ENCODE measurements around the gene CYB561D1. TPM values are rescaled to one million over a fixed set of nuclear protein-coding genes. Genes with fewer than 3 reads are reported as not detected.

The CYB561D1 gene
- polyA plus RNA-seq, 1 donor (not counting 4 experiments of a cell fraction or from before 2014, with no cell fraction given): 4.9 TPM

- Histone ChIP-seq H3K9me3 (ENCODE audit: control insufficient read depth, low read depth, low read length) (no peaks in the 10 kb centered on the region), H4K20me1 (ENCODE audit: control insufficient read depth, extremely low read depth, insufficient read depth, low read length) (no peaks in the 10 kb centered on the region), H2AFZ (ENCODE audit: control insufficient read depth, low read length) (no peak overlapping the region), H3K4me3 (ENCODE audit: control insufficient read depth in 2 of 3, extremely low read depth in 1 of 3, insufficient read depth in 2 of 3, low read depth in 1 of 3, low read length in 3 of 3) (no peak overlapping the region), H3K4me1 (ENCODE audit: control insufficient read depth, extremely low read depth, insufficient read depth, low read length) (peaks cover 6% of the 10 kb centered on the region), H3K79me2 (ENCODE audit: control insufficient read depth, insufficient read depth, low read length) (no peaks in the 10 kb centered on the region), H3K27me3 (ENCODE audit: control insufficient read depth, extremely low read depth, insufficient read depth, low read length) (no peaks in the 10 kb centered on the region), H3K9ac (ENCODE audit: control insufficient read depth, extremely low read depth, insufficient read depth, low read length) (no peak overlapping the region), H3K27ac (ENCODE audit: control insufficient read depth, insufficient read depth, low read length) (no peak overlapping the region), H3K36me3 (ENCODE audit: control insufficient read depth in 2 of 2, extremely low read depth in 1 of 2, insufficient read depth in 2 of 2, low read length in 2 of 2) (no peaks in the 10 kb centered on the region), H3K9me1 (ENCODE audit: control insufficient read depth, extremely low read depth, insufficient read depth, low read length) (no peaks in the 10 kb centered on the region), H3K4me2 (ENCODE audit: control insufficient read depth, extremely low read depth, insufficient read depth, low read depth, low read length) (no peak overlapping the region)
- dilution Hi-C loops (cut with MboI; ENCODE audit: extremely low pct_ligation_motif_present, low sequenced_read_pairs): no loop called here
- FAIRE-seq (no peak), DNase-seq (ENCODE audit: low read depth, low spot score) (no peak)
- TF ChIP-seq CTCF (optimal IDR thresholded peaks at IDR 0.05 in 1 of 3, IDR thresholded peaks at IDR 0.05 in 1 of 3, conservative IDR thresholded peaks at IDR 0.05 in 1 of 3; ENCODE audit: extremely low read depth in 1 of 3, insufficient read depth in 2 of 3, low read length in 3 of 3) (no peak), EZH2 (IDR thresholded peaks at IDR 0.05; ENCODE audit: low read length) (no peak)
Observed at GRCh38 chr1:109527846-109528695, 34.2 kb downstream of the CYB561D1 start.

GRCh38 chr1:109528712-109529111 lies 34.8 kb downstream of the CYB561D1 start:
- DNase-seq (ENCODE audit: low read depth, low spot score) (no peak), FAIRE-seq (no peak)
- Histone ChIP-seq H3K36me3 (ENCODE audit: control insufficient read depth in 2 of 2, extremely low read depth in 1 of 2, insufficient read depth in 2 of 2, low read length in 2 of 2) (no peaks in the 10 kb centered on the region), H3K9me1 (ENCODE audit: control insufficient read depth, extremely low read depth, insufficient read depth, low read length) (no peaks in the 10 kb centered on the region), H3K9ac (ENCODE audit: control insufficient read depth, extremely low read depth, insufficient read depth, low read length) (no peak overlapping the region), H3K27me3 (ENCODE audit: control insufficient read depth, extremely low read depth, insufficient read depth, low read length) (no peaks in the 10 kb centered on the region), H2AFZ (ENCODE audit: control insufficient read depth, low read length) (no peak overlapping the region), H3K4me2 (ENCODE audit: control insufficient read depth, extremely low read depth, insufficient read depth, low read depth, low read length) (no peak overlapping the region), H3K4me3 (ENCODE audit: control insufficient read depth in 2 of 3, extremely low read depth in 1 of 3, insufficient read depth in 2 of 3, low read depth in 1 of 3, low read length in 3 of 3) (no peak overlapping the region), H3K4me1 (ENCODE audit: control insufficient read depth, extremely low read depth, insufficient read depth, low read length) (peaks cover 6% of the 10 kb centered on the region), H3K79me2 (ENCODE audit: control insufficient read depth, insufficient read depth, low read length) (no peaks in the 10 kb centered on the region), H3K9me3 (ENCODE audit: control insufficient read depth, low read depth, low read length) (no peaks in the 10 kb centered on the region), H4K20me1 (ENCODE audit: control insufficient read depth, extremely low read depth, insufficient read depth, low read length) (no peaks in the 10 kb centered on the region), H3K27ac (ENCODE audit: control insufficient read depth, insufficient read depth, low read length) (no peak overlapping the region)
- TF ChIP-seq CTCF (optimal IDR thresholded peaks at IDR 0.05 in 1 of 3, IDR thresholded peaks at IDR 0.05 in 1 of 3, conservative IDR thresholded peaks at IDR 0.05 in 1 of 3; ENCODE audit: extremely low read depth in 1 of 3, insufficient read depth in 2 of 3, low read length in 3 of 3) (no peak), EZH2 (IDR thresholded peaks at IDR 0.05; ENCODE audit: low read length) (no peak)
- dilution Hi-C loops (cut with MboI; ENCODE audit: extremely low pct_ligation_motif_present, low sequenced_read_pairs): no loop called here

Measured in keratinocyte (primary cell).